ENCODE results near the gene SRRM2.

The SRRM2 gene

GRCh38 chr16:2818272-2818876 is 65.9 kb downstream of the SRRM2 start:
- no peak for DNase-seq (ENCODE audit: low read depth in 1 of 2, low spot score in 1 of 2)

GRCh38 chr16:2819179-2819938 is 66.9 kb downstream of the SRRM2 start:
- no peak for DNase-seq (ENCODE audit: low read depth in 1 of 2, low spot score in 1 of 2)

GRCh38 chr16:2819939-2820835 is 67.7 kb downstream of the SRRM2 start:
- DNase-seq (ENCODE audit: low read depth in 1 of 2, low spot score in 1 of 2): no peak
